Spleen (tissue), 7 donors: ENCODE measurements around the gene UCHL1.

ENCODE experiments used
- POLR2A ChIP-seq, 3 donors: fragments of 450-650 bp; IDR thresholded peaks; one replicate each; pipeline ENCODE4 v1.5.1; 2017; ENCODE audit warnings: antibody characterized with exemption in 3 of 3, mild to moderate bottlenecking in 1 of 3
- POLR2AphosphoS5 ChIP-seq, 3 donors: sonication (generic); formaldehyde crosslinking; IDR thresholded peaks; one replicate each; pipeline ENCODE4 v1.5.1; 2017; ENCODE audit warnings: antibody characterized with exemption in 3 of 3
- TF ChIP-seq, protein P1 (sequence below), 11 experiments: fragments of 200-600 bp in 7 of 11; fragments of 450-650 bp in 4 of 11; sonication (generic) in 4 of 11; IDR thresholded peaks in 8 of 11; conservative IDR thresholded peaks in 3 of 11; 1 replicate in 7 of 11; 2 replicates in 4 of 11; pipeline versions ENCODE4 v1.4.0 to v1.8.0; 2016 to 2021; ENCODE audit warnings: antibody characterized with exemption in 11 of 11, inconsistent platforms in 4 of 11, mild to moderate bottlenecking in 1 of 11
- donor health status: DM: no; HTN: no; CAD: no; lungs with moderate emphysema.
- donor health status: DM: no; HTN: no; CAD: no.
- donor health status: DM: no; HTN: no; CAD: no.

DNA sequence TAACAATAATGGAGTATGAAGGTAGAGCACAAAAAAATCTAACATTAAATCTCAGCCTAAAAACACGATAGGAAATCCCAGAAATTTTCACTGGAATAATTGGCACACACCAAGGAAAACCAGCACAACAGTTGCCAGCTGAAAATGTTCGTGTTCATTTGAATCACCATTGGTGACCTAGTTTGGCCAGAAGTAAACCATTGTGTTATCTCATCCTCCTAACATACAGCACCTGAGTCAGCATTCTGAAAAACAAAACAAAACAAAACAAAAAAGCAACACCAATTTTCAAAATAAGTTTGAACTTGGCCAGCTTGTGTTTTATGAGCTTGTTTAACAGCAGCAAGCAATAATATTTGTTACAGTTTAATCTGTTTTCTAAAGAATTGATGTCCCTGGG is 41.1 kb downstream of the UCHL1 start:
- TF ChIP-seq, protein P1, sequence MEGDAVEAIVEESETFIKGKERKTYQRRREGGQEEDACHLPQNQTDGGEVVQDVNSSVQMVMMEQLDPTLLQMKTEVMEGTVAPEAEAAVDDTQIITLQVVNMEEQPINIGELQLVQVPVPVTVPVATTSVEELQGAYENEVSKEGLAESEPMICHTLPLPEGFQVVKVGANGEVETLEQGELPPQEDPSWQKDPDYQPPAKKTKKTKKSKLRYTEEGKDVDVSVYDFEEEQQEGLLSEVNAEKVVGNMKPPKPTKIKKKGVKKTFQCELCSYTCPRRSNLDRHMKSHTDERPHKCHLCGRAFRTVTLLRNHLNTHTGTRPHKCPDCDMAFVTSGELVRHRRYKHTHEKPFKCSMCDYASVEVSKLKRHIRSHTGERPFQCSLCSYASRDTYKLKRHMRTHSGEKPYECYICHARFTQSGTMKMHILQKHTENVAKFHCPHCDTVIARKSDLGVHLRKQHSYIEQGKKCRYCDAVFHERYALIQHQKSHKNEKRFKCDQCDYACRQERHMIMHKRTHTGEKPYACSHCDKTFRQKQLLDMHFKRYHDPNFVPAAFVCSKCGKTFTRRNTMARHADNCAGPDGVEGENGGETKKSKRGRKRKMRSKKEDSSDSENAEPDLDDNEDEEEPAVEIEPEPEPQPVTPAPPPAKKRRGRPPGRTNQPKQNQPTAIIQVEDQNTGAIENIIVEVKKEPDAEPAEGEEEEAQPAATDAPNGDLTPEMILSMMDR (IDR thresholded peaks at IDR 0.05 in 8 of 11, conservative IDR thresholded peaks at IDR 0.05 in 3 of 11), result no peak
- no peak for TF ChIP-seq POLR2AphosphoS5 (IDR thresholded peaks at IDR 0.05)
- TF ChIP-seq POLR2A (IDR thresholded peaks at IDR 0.05), result no peak
